HEK293 (cell line): ENCODE measurements around the gene TBC1D19.

Source experiments
- CTCF ChIA-PET: fragments of 350-600 bp; formaldehyde crosslinking; extraction: SDS; loops from one replicate; lab custom pipeline; 2021; ENCODE audit warnings: antibody characterized with exemption; lab: Yijun Ruan, JAX
- POLR2A ChIA-PET: fragments of 300-600 bp; formaldehyde crosslinking; extraction: SDS; loops from one replicate; lab custom pipeline; 2020; ENCODE audit warnings: antibody characterized with exemption, inconsistent platforms; lab: Yijun Ruan, JAX
- H3K27ac ChIP-seq: fragments of 200-500 bp; sonication (Bioruptor generic); 2 replicates; pipeline ENCODE4 v1.5.1; 2014; ENCODE audit warnings: low read depth, low read length, control low read depth, inconsistent platforms; ENCODE audit errors: extremely low read depth
- H3K36me3 ChIP-seq, 2 experiments: fragments of 200-500 bp in 1 of 2; sonication (Bioruptor generic) in 1 of 2; 1 replicate in 1 of 2; 2 replicates in 1 of 2; pipeline ENCODE4 v1.5.1; 2014 to 2017; ENCODE audit warnings: inconsistent platforms in 2 of 2, low read length in 2 of 2; ENCODE audit not compliant: control insufficient read depth in 2 of 2, insufficient read depth in 1 of 2
- H3K4me1 ChIP-seq: fragments of 200-500 bp; sonication (Bioruptor generic); 2 replicates; pipeline ENCODE4 v1.5.1; 2014; ENCODE audit warnings: mild to moderate bottlenecking, low read length, inconsistent platforms; ENCODE audit not compliant: control insufficient read depth, insufficient read depth
- H3K4me3 ChIP-seq: 2 replicates; pipeline ENCODE4 v1.5.1; 2011; ENCODE audit warnings: low read depth, mild to moderate bottlenecking, control low read depth, low read length, moderate library complexity
- H3K9me3 ChIP-seq: fragments of 200-500 bp; sonication (Bioruptor generic); 2 replicates; pipeline ENCODE4 v1.5.1; 2014; ENCODE audit warnings: low read depth, low read length, inconsistent platforms; ENCODE audit not compliant: control insufficient read depth, insufficient read depth
- OSR2 ChIP-seq: fragments of 450-650 bp; formaldehyde crosslinking; IDR thresholded peaks from 2 replicates; pipeline ENCODE4 v1.5.1; 2016; ENCODE audit warnings: missing biosample characterization, missing genetic modification characterization
- REPIN1 ChIP-seq: fragments of 450-650 bp; formaldehyde crosslinking; IDR thresholded peaks from 2 replicates; pipeline ENCODE4 v1.5.1; 2017; ENCODE audit warnings: missing biosample characterization, missing genetic modification characterization, low read depth
- SP2 ChIP-seq: fragments of 450-650 bp; formaldehyde crosslinking; IDR thresholded peaks from 2 replicates; pipeline ENCODE4 v1.5.1; 2016; ENCODE audit warnings: missing biosample characterization, missing genetic modification characterization
- WT1 ChIP-seq: fragments of 450-650 bp; formaldehyde crosslinking; IDR thresholded peaks from 2 replicates; pipeline ENCODE4 v1.5.1; 2016; ENCODE audit warnings: missing biosample characterization, missing genetic modification characterization
- ZNF10 ChIP-seq: fragments of 450-650 bp; formaldehyde crosslinking; IDR thresholded peaks from 2 replicates; pipeline ENCODE4 v1.5.1; 2017; ENCODE audit warnings: missing biosample characterization, missing genetic modification characterization
- ZNF585B ChIP-seq: fragments of 450-650 bp; formaldehyde crosslinking; IDR thresholded peaks from 2 replicates; pipeline ENCODE4 v1.5.1; 2016; ENCODE audit warnings: missing biosample characterization, missing genetic modification characterization
- ZNF670 ChIP-seq: fragments of 450-650 bp; formaldehyde crosslinking; IDR thresholded peaks from 2 replicates; pipeline ENCODE4 v1.5.1; 2016; ENCODE audit warnings: missing biosample characterization, missing genetic modification characterization, low read depth
- ZNF768 ChIP-seq: fragments of 450-650 bp; formaldehyde crosslinking; IDR thresholded peaks from 2 replicates; pipeline ENCODE4 v1.5.1; 2018; ENCODE audit warnings: missing biosample characterization, mild to moderate bottlenecking, missing genetic modification characterization
- ZSCAN30 ChIP-seq: fragments of 450-650 bp; IDR thresholded peaks from 2 replicates; pipeline ENCODE4 v1.5.1; 2018; ENCODE audit warnings: missing biosample characterization, mild to moderate bottlenecking, missing genetic modification characterization, moderate library complexity
- TF ChIP-seq, protein P1 (sequence below): fragments of 450-650 bp; formaldehyde crosslinking; IDR thresholded peaks from 2 replicates; pipeline ENCODE4 v1.5.1; 2016; ENCODE audit warnings: missing biosample characterization, missing genetic modification characterization
- TF ChIP-seq, protein P2 (sequence below): fragments of 450-650 bp; formaldehyde crosslinking; IDR thresholded peaks from 2 replicates; pipeline ENCODE4 v1.5.1; 2016; ENCODE audit warnings: missing biosample characterization, missing genetic modification characterization
- TF ChIP-seq, protein P3 (sequence below): fragments of 450-650 bp; formaldehyde crosslinking; IDR thresholded peaks from 2 replicates; pipeline ENCODE4 v1.5.1; 2017; ENCODE audit warnings: missing biosample characterization, missing genetic modification characterization
- TF ChIP-seq, protein P4 (sequence below): fragments of 450-650 bp; formaldehyde crosslinking; IDR thresholded peaks from 2 replicates; pipeline ENCODE4 v1.5.1; 2016; ENCODE audit warnings: missing biosample characterization, missing genetic modification characterization
- TF ChIP-seq, protein P5 (sequence below): fragments of 450-650 bp; formaldehyde crosslinking; IDR thresholded peaks from 2 replicates; pipeline ENCODE4 v1.5.1; 2016; ENCODE audit warnings: missing biosample characterization, missing genetic modification characterization
- TF ChIP-seq, protein P6 (sequence below): fragments of 450-650 bp; formaldehyde crosslinking; IDR thresholded peaks from 2 replicates; pipeline ENCODE4 v1.5.1; 2016; ENCODE audit warnings: missing biosample characterization, missing genetic modification characterization

Gene TBC1D19

DNA sequence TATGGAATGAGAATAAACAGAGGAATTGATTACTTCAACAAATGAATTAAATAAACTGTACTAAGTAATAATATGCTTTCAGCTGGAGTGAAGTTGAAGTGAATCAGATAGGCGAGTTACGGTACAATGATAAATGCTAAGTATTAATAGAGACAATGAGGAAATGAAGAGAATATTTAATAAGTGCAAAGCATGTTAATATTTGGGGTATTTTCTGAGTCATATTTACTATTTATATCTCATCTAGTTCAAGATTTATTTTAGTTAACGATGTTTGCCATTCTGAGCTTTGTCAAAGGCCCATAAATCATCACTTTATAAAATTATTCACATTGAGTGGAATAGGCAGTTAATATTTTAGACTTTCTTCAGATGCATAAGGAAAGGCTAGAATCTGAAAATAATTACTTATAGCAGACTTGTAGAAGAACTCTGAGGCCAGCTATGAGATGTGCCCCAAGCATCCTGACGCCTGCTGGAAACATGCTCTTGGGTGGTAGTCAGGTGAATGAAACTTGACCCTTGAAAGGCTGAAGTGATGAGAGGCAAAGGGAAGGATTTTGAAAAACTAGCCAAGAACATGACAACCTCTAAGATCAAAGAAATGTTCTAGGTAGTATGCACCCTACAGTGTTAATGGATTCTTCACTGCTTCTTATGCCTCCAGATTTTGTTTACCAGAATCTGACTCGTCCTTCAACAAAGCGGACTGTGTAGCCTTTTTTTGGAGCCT is 142.9 kb downstream of the TBC1D19 start:
- CTCF ChIA-PET: no interaction called here
- H3K36me3 ChIP-seq: no peaks in the 10 kb centered on the region

More for the DNA sequence above, 142.9 kb downstream of the TBC1D19 start:
- H3K9me3 ChIP-seq: no peaks in the 10 kb centered on the region
- no peak overlapping the region for H3K27ac ChIP-seq
- no peaks in the 10 kb centered on the region for H3K4me1 ChIP-seq
- H3K4me3 ChIP-seq: no peak overlapping the region
- TF ChIP-seq ZNF670 (tag by site-specific recombination) (no peak), ZNF585B (tag by site-specific recombination) (no peak), ZNF768 (tag by site-specific recombination) (no peak), ZSCAN30 (no peak), REPIN1 (tag by site-specific recombination) (no peak), WT1 (tag by site-specific recombination) (no peak), OSR2 (no peak), SP2 (no peak), ZNF10 (tag by site-specific recombination) (no peak)
- TF ChIP-seq, protein P1, sequence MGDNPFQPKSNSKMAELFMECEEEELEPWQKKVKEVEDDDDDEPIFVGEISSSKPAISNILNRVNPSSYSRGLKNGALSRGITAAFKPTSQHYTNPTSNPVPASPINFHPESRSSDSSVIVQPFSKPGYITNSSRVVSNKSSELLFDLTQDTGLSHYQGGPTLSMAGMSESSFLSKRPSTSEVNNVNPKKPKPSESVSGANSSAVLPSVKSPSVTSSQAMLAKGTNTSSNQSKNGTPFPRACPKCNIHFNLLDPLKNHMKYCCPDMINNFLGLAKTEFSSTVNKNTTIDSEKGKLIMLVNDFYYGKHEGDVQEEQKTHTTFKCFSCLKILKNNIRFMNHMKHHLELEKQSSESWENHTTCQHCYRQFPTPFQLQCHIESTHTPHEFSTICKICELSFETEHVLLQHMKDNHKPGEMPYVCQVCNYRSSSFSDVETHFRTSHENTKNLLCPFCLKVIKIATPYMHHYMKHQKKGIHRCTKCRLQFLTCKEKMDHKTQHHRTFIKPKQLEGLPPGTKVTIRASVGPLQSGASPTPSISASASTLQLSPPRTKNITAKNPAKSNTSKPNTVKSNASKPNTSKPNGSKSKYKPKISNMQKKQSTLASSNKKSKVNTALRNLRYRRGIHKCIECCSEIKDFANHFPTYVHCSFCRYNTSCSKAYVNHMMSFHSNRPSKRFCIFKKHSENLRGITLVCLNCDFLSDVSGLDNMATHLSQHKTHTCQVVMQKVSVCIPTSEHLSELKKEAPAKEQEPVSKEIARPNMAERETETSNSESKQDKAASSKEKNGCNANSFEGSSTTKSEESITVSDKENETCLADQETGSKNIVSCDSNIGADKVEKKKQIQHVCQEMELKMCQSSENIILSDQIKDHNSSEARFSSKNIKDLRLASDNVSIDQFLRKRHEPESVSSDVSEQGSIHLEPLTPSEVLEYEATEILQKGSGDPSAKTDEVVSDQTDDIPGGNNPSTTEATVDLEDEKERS: no peak
- TF ChIP-seq, protein P2, sequence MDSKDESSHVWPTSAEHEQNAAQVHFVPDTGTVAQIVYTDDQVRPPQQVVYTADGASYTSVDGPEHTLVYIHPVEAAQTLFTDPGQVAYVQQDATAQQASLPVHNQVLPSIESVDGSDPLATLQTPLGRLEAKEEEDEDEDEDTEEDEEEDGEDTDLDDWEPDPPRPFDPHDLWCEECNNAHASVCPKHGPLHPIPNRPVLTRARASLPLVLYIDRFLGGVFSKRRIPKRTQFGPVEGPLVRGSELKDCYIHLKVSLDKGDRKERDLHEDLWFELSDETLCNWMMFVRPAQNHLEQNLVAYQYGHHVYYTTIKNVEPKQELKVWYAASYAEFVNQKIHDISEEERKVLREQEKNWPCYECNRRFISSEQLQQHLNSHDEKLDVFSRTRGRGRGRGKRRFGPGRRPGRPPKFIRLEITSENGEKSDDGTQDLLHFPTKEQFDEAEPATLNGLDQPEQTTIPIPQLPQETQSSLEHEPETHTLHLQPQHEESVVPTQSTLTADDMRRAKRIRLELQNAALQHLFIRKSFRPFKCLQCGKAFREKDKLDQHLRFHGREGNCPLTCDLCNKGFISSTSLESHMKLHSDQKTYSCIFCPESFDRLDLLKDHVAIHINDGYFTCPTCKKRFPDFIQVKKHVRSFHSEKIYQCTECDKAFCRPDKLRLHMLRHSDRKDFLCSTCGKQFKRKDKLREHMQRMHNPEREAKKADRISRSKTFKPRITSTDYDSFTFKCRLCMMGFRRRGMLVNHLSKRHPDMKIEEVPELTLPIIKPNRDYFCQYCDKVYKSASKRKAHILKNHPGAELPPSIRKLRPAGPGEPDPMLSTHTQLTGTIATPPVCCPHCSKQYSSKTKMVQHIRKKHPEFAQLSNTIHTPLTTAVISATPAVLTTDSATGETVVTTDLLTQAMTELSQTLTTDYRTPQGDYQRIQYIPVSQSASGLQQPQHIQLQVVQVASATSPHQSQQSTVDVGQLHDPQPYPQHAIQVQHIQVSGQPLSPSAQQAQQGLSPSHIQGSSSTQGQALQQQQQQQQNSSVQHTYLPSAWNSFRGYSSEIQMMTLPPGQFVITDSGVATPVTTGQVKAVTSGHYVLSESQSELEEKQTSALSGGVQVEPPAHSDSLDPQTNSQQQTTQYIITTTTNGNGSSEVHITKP (tag by site-specific recombination): no peak
- TF ChIP-seq, protein P3, sequence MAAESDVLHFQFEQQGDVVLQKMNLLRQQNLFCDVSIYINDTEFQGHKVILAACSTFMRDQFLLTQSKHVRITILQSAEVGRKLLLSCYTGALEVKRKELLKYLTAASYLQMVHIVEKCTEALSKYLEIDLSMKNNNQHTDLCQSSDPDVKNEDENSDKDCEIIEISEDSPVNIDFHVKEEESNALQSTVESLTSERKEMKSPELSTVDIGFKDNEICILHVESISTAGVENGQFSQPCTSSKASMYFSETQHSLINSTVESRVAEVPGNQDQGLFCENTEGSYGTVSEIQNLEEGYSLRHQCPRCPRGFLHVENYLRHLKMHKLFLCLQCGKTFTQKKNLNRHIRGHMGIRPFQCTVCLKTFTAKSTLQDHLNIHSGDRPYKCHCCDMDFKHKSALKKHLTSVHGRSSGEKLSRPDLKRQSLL (tag by site-specific recombination): no peak
- TF ChIP-seq, protein P4, sequence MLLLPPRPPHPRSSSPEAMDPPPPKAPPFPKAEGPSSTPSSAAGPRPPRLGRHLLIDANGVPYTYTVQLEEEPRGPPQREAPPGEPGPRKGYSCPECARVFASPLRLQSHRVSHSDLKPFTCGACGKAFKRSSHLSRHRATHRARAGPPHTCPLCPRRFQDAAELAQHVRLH (tag by site-specific recombination): no peak
- TF ChIP-seq, protein P5, sequence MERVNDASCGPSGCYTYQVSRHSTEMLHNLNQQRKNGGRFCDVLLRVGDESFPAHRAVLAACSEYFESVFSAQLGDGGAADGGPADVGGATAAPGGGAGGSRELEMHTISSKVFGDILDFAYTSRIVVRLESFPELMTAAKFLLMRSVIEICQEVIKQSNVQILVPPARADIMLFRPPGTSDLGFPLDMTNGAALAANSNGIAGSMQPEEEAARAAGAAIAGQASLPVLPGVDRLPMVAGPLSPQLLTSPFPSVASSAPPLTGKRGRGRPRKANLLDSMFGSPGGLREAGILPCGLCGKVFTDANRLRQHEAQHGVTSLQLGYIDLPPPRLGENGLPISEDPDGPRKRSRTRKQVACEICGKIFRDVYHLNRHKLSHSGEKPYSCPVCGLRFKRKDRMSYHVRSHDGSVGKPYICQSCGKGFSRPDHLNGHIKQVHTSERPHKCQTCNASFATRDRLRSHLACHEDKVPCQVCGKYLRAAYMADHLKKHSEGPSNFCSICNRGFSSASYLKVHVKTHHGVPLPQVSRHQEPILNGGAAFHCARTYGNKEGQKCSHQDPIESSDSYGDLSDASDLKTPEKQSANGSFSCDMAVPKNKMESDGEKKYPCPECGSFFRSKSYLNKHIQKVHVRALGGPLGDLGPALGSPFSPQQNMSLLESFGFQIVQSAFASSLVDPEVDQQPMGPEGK: no peak
- TF ChIP-seq, protein P6, sequence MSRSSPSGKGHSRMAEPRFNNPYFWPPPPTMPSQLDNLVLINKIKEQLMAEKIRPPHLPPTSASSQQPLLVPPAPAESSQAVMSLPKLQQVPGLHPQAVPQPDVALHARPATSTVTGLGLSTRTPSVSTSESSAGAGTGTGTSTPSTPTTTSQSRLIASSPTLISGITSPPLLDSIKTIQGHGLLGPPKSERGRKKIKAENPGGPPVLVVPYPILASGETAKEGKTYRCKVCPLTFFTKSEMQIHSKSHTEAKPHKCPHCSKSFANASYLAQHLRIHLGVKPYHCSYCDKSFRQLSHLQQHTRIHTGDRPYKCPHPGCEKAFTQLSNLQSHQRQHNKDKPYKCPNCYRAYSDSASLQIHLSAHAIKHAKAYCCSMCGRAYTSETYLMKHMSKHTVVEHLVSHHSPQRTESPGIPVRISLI (tag by site-specific recombination): no peak
- TF ChIP-seq, all 188 proteins: peak for 0
- POLR2A ChIA-PET: no interaction called here
